Gastroesophageal sphincter (tissue), 3 donors: Measurements from ENCODE around the gene SLC25A47.

ENCODE experiments used
- EP300 ChIP-seq: sonication (generic); formaldehyde crosslinking; IDR thresholded peaks from one replicate; pipeline ENCODE4 v1.6.1; 2017; ENCODE audit warnings: antibody characterized with exemption, mild to moderate bottlenecking
- POLR2A ChIP-seq, 2 donors: fragments of 450-650 bp; IDR thresholded peaks; one replicate each; pipeline ENCODE4 v1.6.1; 2017; ENCODE audit warnings: antibody characterized with exemption in 2 of 2, mild to moderate bottlenecking in 2 of 2, moderate library complexity in 1 of 2
- POLR2AphosphoS5 ChIP-seq: sonication (generic); formaldehyde crosslinking; IDR thresholded peaks from one replicate; pipeline ENCODE4 v1.6.1; 2017; ENCODE audit warnings: antibody characterized with exemption
- TF ChIP-seq, protein P1 (sequence below), 4 experiments: fragments of 200-600 bp in 2 of 4; fragments of 450-650 bp in 2 of 4; sonication (generic) in 1 of 4; IDR thresholded peaks; one replicate each; pipeline ENCODE4 v1.5.1; 2017 to 2019; ENCODE audit warnings: antibody characterized with exemption in 4 of 4, mild to moderate bottlenecking in 2 of 4, moderate library complexity in 2 of 4

DNA sequence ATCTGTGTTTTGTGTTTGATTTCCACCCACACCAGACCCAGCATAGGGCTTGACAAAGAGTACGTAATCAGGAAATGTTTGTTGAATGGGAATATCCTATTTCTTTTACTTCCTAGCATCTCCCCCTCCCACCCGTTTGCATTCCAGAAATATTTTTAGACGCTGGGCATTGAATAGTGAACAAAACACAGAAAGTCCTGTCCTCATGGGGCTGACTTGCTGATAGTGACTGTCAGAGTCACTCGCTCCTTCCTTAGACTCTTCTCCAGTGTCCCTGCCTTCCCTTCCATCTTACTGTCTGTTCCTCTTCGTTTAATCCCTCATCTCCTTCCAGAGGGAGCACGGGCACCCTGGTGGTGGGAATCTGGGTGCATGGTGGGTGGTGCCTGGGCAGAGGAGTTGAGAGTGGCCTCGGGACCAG lies 53.6 kb downstream of the SLC25A47 start:
- TF ChIP-seq, protein P1, sequence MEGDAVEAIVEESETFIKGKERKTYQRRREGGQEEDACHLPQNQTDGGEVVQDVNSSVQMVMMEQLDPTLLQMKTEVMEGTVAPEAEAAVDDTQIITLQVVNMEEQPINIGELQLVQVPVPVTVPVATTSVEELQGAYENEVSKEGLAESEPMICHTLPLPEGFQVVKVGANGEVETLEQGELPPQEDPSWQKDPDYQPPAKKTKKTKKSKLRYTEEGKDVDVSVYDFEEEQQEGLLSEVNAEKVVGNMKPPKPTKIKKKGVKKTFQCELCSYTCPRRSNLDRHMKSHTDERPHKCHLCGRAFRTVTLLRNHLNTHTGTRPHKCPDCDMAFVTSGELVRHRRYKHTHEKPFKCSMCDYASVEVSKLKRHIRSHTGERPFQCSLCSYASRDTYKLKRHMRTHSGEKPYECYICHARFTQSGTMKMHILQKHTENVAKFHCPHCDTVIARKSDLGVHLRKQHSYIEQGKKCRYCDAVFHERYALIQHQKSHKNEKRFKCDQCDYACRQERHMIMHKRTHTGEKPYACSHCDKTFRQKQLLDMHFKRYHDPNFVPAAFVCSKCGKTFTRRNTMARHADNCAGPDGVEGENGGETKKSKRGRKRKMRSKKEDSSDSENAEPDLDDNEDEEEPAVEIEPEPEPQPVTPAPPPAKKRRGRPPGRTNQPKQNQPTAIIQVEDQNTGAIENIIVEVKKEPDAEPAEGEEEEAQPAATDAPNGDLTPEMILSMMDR (IDR thresholded peaks at IDR 0.05) = no peak
- TF ChIP-seq POLR2AphosphoS5 = no peak
- TF ChIP-seq EP300 = no peak
- TF ChIP-seq POLR2A (IDR thresholded peaks at IDR 0.05) = no peak
